C4-2B (cell line): ENCODE measurements around the gene GALNT10.

Experiments
- H3K27ac ChIP-seq: fragments of 450-650 bp; 2 replicates; pipeline ENCODE4 v1.5.1; 2017
- ZFX ChIP-seq: fragments of 450-650 bp; IDR thresholded peaks from 2 replicates; pipeline ENCODE4 v1.6.1; 2017
- TF ChIP-seq, protein P1 (sequence below): fragments of 450-650 bp; conservative IDR thresholded peaks from 2 replicates; pipeline ENCODE4 v1.5.1; 2017; ENCODE audit warnings: mild to moderate bottlenecking

GALNT10 gene

GRCh38 chr5:154309805-154310204 lies 119.3 kb downstream of the GALNT10 start:
- H3K27ac ChIP-seq = no peak overlapping the region
- TF ChIP-seq, protein P1, sequence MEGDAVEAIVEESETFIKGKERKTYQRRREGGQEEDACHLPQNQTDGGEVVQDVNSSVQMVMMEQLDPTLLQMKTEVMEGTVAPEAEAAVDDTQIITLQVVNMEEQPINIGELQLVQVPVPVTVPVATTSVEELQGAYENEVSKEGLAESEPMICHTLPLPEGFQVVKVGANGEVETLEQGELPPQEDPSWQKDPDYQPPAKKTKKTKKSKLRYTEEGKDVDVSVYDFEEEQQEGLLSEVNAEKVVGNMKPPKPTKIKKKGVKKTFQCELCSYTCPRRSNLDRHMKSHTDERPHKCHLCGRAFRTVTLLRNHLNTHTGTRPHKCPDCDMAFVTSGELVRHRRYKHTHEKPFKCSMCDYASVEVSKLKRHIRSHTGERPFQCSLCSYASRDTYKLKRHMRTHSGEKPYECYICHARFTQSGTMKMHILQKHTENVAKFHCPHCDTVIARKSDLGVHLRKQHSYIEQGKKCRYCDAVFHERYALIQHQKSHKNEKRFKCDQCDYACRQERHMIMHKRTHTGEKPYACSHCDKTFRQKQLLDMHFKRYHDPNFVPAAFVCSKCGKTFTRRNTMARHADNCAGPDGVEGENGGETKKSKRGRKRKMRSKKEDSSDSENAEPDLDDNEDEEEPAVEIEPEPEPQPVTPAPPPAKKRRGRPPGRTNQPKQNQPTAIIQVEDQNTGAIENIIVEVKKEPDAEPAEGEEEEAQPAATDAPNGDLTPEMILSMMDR = no peak
- TF ChIP-seq ZFX = no peak

DNA sequence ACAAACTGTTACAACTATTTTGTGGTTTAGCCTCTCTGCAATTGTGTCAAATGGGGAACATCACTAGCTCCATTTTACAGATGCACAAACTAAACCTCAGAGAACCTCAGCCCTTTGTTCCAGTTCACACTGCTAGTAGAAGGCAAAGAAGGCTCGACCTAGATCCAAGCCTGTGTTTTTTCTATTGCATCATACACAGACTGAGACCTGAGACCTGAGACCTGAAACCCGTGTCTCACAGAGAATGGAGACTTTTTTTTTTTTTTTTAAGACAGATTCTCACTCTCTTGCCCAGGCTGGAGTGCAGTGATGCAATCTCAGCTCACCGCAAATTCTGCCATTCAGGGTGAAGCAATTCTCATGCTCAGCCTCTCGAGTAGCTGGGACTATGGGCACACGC lies 120.8 kb downstream of the GALNT10 start:
- TF ChIP-seq, protein P1 = no peak
- no peak for TF ChIP-seq ZFX
- no peak overlapping the region for H3K27ac ChIP-seq

- TF ChIP-seq ZFX = no peak
- TF ChIP-seq, protein P1 = no peak
- no peak overlapping the region for H3K27ac ChIP-seq
These were observed 121.5 kb downstream of the GALNT10 start for GRCh38 chr5:154312000-154312399.

DNA sequence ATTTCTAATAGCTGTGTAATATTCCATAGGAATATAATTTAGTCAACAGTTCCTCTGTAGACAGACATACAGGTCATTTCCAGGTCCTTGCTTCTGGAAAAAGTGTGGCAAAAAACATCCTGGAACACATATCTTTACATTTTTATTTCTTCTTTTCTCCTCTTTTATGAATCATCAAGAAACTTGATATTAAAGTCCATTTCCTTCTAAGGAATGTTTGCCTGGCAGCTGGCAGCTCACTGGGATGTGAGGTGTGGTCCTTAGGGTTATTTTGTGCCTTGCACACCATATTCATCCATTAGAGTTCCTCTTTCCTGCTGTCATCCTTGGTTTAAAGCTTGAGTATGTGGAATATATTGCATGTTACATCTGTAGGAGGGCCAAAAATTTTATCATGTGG lies 122.0 kb downstream of the GALNT10 start:
- no peak overlapping the region for H3K27ac ChIP-seq
- TF ChIP-seq, protein P1 = no peak
- no peak for TF ChIP-seq ZFX

DNA sequence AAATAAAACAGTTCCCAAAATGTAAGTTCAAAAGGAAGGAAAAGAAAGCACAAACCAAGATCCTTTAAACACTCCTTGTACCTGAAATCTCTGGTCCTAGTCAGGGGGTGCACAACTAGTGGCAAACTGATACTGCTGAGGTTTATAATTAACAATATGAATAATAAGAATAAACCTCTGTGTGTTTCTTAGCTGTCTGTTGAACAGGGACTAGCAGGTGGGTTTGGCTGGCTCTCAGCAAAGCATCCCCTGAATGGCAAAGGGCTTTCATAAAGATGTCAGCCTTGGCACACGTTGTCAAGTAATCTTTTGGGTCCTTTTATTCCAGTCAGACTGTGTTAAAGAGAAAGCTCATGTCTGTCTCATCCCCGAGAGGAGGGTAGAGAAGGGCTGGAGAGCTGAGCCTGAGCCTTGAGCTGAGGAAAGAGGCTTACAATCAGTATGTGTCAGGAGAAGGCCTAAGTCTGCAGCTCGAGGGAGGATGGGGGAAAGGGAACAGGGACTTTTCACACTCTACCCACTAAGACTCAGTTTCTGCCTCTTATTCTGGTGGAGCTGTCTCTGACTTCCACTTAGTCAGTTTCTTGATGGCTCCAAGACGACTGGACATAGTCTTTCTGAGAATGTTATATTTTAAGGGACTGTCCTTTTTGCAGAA lies 123.0 kb downstream of the GALNT10 start:
- no peak overlapping the region for H3K27ac ChIP-seq

GRCh38 chr5:154315196-154315595 lies 124.7 kb downstream of the GALNT10 start:
- no peak overlapping the region for H3K27ac ChIP-seq
- no peak for TF ChIP-seq ZFX
- TF ChIP-seq, protein P1 = no peak

More for the DNA sequence above, 123.0 kb downstream of the GALNT10 start:
- no peak for TF ChIP-seq ZFX
- TF ChIP-seq, protein P1 = no peak

DNA sequence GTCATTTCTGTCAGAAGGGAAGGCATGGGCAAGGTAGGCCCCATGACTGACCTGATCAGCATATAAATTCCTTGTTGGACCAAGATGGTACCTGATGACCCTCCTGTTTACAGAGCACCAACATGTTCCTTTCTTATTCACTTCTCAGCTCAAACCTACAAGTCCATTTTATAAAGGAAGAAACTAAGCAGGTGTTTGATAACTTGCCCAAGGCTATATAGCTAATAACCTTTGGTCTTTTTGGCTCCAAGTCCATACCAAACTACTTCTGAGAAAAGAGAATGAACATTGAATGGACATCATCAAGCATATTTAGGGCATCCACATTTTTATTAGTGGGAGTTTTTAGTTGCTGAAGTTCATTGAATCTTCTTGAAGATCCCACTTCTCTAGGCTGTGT lies 125.2 kb downstream of the GALNT10 start:
- TF ChIP-seq, protein P1 = no peak
- no peak for TF ChIP-seq ZFX

More for the DNA sequence above, 125.2 kb downstream of the GALNT10 start:
- H3K27ac ChIP-seq = no peak overlapping the region
